Measurements from ENCODE around the gene STXBP5.

DNA sequence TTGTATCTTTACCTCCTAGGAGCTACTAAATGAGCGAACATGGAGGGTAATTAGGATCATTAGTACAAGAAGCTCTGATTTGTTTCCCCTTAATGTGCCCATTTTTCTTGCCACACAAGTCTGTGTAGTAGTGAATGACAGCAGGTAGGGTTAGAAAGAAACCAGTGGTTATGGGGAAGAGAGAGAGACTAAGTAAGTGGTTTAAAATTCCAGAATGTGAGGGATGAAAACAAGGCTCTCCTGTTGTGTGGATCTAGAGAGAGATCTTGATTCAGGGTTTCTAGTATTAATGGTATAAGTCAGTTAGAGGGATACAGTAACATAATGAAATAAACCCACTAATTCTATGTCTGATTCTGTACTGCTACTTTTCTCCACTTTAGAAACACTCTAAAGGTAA lies 22.7 kb downstream of the STXBP5 start:
- TF ChIP-seq, protein P1, sequence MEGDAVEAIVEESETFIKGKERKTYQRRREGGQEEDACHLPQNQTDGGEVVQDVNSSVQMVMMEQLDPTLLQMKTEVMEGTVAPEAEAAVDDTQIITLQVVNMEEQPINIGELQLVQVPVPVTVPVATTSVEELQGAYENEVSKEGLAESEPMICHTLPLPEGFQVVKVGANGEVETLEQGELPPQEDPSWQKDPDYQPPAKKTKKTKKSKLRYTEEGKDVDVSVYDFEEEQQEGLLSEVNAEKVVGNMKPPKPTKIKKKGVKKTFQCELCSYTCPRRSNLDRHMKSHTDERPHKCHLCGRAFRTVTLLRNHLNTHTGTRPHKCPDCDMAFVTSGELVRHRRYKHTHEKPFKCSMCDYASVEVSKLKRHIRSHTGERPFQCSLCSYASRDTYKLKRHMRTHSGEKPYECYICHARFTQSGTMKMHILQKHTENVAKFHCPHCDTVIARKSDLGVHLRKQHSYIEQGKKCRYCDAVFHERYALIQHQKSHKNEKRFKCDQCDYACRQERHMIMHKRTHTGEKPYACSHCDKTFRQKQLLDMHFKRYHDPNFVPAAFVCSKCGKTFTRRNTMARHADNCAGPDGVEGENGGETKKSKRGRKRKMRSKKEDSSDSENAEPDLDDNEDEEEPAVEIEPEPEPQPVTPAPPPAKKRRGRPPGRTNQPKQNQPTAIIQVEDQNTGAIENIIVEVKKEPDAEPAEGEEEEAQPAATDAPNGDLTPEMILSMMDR (IDR thresholded peaks at IDR 0.05; ENCODE audit: low read depth, low read length), result no peak
- no peak for TF ChIP-seq POLR2A (IDR thresholded peaks at IDR 0.05; ENCODE audit: extremely low read depth, insufficient read length)
